NCI-H2107 (cell line): ENCODE results near the gene DNAJA3.

ENCODE experiments used
- DNase-seq: peaks from one replicate; lab custom pipeline; 2025; lab: John Stamatoyannopoulos, UW

DNAJA3 gene

DNA sequence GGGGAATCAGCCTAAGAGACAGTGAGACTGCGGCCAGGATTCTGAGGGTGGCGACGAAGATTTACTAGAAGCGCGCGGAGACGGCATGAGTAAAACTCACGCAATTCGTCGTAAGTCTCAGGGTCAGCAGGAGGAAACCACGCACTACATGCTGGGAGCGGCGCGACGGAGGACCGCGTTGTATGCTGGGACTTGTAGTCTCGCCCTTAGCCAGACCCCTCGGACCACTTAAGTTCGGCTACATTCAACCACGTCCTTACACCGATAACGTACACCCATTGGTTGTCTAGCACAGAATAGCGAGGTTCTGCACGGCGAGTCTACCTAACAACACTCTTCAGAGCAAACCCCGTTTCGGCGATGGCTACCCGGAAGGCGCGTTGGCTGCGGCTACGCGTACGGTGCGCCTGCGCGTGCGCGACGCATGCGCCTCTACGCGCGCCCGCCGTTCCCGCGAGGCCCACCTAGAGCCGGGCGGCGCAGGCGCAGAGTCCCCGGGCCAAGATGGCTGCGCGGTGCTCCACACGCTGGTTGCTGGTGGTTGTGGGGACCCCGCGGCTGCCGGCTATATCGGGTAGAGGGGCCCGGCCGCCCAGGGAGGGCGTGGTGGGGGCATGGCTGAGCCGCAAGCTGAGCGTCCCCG is at the start of gene DNAJA3:
DNAJA3 (plus strand) TSS at position 491 of the 643 bp plus-strand sequence; CDS start at position 505, 14 bp downstream.
- DNase-seq, result peak; percentile 79

DNA sequence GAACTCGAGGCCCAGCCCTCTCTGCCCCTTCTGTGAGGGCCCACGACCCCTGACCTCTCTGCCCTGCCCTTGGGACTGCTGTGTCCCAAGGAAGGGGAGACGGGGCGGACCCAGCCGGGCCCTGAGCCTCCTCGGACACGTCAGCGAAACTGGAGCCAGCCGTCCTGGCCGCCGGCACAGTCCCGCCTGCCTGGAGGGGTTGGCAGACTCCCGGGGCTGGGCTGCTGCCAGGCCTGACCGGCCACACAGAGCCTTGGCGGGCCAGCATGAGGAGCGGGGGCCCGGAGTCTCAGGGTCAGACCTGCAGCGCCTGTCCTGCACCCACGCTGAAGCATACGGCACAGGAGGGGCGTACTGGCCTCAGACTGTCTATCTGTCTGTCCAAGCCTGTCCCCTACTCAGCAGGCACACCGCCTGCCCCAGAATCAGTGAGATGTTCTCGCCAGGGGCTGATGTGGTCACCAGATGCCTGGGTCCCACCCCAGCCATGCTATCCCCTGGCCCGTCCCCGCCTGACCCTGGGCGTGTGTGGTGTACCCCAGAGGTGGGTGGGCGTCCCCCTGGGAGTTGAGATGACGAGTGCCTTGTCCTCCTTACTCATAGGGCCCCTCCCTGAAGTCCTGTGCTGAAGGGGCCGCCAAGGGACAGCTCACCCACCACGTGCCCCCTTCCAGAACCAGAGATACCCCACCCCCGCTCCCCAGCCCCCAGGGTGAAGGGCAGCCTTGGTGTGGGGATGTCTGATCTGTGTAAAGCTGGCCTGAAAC is 49.4 kb upstream of the DNAJA3 start:
- DNase-seq, result no peak

DNA sequence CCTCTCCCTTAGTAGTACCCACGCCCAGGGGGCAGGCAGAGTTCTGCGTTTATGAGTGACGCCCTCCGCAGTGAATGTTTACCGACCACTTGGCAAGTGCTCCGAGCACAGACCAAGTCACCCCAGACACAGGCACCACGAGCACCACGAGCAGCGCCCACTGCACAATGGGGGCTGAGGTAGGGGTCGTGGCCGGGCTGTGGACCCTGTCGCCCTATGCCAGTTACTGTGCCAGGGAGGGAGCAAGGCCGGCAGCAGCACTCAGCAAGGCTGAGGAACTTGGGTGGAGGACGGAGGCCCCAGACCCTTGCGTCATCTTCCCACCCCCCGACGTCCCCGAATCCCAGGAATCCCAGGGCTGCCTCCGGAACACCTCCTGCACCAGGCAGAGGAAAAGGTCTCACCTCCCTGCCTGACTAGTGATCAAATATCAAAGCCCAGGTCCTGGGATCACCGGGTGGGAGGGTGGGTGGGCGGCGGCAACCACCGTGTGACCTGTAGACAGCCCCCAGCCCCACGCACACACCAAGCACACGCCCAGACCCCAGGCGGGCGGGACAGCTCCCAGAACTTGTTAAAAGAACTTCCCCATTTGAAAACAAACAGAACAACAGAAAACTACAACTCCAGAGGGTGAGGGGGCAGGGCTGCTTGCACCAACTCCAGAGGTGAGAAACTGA is 48.6 kb upstream of the DNAJA3 start:
- no peak for DNase-seq

DNA sequence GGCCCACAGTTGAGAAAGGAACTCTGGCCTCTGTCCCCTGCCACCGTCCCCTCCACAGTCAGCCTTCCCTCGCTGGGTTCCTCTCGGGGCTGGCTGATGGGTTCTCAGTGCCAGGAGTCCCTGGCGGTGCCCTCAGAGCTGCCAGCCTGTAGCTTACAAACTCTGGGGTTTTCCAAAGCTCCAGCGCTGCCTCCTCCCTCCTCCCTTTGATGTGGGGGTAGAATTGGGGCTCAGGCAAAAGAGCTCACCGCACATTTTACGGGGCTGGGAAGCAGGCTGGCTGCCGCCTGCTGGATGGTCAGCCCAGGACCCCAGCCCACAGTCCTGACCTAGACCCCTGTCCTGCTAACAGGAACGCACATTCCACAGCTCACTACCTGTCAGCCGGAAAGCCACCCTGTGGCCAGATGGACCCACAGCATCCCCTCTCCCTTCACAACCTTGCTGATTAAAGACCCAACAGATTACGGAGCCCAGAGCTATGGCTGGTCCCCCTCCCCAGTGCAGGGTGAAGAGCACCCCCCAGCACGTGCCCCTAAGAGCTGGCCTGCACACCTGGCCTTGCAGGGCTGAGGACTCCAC is 48.0 kb upstream of the DNAJA3 start:
- no peak for DNase-seq

DNA sequence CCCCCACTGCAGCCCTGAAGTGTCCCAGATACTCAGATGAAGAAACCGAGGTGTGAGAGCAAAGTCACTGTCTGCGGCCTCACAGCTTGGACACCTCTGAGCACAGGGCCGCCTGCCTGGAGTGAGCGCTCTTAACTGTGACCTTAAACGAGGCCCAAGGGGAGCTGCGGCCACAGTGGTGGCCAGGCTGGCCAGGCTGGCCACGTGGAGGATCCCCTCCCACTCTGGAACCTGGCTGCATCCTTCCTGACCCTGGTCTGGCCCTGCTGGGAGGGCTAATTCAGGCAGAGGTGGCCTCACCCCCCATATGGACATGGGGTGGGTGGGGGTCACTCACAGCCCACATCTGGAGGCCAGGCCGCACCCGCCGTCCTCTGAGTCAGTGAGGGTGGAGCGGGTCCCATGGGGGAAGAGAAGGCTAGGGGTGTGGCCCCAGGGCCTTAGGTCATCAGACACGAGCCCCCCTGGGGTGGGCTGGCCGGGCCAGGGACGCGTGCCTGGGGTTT is 47.5 kb upstream of the DNAJA3 start:
- no peak for DNase-seq

DNA sequence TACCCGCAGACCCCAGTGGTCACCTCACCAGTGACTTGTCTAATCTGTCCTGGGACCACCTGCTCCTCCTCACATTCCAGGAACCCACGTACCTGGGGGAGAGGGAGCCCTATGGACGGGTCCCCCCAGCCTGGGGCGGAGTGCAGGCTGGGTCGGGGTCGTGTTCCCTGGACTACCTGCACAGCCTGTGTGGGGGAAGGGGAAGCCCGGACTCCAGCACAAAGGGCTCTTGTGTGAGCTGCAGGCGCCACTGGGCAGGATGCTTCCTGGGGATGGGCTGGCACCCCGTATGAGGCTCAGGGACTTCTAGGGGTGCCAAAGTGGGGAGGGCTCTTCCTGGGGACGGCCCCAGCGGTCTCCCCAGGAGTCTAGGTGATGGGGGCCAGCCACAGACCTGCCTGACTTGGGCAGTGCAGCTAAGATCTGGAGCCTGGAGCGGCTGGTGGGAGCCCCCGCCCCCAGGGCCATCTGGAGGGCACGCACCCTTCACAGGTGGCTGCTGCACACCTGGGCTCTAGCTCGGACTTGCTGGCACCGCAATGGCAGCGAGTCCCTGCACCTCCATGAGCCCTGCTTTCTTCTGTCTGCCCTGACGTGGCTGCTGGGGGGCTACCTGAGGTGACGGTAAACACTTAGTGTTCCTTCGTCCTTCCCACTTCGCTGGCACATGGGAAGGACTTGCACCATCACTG is 46.5 kb upstream of the DNAJA3 start:
- DNase-seq, result no peak

DNA sequence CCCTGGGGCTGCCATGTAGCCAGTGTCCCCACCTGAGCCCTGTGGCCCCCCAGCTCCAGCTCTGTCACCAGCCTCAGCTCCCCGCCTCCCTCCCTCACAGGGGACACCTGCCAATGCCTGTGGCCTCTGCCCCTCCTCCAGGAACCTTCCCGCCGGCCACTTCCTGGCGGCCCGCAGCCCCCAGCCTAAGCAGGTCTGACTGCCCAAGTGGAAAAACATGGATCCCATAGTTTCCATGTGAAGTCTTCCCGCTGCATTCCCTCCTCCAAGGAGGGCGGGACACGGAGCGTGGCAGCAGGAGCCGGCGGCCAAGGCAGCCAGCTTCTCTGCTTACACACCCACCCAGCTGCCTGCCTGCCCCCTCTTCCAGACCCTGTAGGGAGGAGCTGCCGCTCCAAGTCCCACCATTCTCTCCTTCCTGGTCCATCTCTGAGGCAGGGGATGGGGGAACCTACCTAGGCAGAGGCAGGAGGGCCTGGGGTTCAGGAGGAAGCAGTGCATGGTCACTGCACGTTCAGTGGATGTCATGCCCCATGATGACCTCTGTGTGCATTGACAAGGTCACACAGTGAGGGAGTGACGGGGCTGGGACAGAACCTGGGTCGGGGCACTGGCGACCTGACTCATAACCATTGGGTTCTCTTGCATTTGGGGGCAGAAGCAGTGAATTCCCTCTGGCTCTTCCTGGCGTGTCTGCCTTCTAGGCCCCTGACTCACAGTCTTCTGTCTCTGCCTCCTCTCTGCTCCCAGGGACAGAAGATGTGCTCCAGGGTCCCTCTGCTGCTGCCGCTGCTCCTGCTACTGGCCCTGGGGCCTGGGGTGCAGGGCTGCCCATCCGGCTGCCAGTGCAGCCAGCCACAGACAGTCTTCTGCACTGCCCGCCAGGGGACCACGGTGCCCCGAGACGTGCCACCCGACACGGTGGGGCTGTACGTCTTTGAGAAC is 45.3 kb upstream of the DNAJA3 start:
- DNase-seq, result no peak

DNA sequence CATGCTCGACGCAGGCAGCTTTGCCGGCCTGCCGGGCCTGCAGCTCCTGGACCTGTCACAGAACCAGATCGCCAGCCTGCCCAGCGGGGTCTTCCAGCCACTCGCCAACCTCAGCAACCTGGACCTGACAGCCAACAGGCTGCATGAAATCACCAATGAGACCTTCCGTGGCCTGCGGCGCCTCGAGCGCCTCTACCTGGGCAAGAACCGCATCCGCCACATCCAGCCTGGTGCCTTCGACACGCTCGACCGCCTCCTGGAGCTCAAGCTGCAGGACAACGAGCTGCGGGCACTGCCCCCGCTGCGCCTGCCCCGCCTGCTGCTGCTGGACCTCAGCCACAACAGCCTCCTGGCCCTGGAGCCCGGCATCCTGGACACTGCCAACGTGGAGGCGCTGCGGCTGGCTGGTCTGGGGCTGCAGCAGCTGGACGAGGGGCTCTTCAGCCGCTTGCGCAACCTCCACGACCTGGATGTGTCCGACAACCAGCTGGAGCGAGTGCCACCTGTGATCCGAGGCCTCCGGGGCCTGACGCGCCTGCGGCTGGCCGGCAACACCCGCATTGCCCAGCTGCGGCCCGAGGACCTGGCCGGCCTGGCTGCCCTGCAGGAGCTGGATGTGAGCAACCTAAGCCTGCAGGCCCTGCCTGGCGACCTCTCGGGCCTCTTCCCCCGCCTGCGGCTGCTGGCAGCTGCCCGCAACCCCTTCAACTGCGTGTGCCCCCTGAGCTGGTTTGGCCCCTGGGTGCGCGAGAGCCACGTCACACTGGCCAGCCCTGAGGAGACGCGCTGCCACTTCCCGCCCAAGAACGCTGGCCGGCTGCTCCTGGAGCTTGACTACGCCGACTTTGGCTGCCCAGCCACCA is 44.4 kb upstream of the DNAJA3 start:
- no peak for DNase-seq

DNA sequence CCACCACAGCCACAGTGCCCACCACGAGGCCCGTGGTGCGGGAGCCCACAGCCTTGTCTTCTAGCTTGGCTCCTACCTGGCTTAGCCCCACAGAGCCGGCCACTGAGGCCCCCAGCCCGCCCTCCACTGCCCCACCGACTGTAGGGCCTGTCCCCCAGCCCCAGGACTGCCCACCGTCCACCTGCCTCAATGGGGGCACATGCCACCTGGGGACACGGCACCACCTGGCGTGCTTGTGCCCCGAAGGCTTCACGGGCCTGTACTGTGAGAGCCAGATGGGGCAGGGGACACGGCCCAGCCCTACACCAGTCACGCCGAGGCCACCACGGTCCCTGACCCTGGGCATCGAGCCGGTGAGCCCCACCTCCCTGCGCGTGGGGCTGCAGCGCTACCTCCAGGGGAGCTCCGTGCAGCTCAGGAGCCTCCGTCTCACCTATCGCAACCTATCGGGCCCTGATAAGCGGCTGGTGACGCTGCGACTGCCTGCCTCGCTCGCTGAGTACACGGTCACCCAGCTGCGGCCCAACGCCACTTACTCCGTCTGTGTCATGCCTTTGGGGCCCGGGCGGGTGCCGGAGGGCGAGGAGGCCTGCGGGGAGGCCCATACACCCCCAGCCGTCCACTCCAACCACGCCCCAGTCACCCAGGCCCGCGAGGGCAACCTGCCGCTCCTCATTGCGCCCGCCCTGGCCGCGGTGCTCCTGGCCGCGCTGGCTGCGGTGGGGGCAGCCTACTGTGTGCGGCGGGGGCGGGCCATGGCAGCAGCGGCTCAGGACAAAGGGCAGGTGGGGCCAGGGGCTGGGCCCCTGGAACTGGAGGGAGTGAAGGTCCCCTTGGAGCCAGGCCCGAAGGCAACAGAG is 43.5 kb upstream of the DNAJA3 start:
- no peak for DNase-seq

DNA sequence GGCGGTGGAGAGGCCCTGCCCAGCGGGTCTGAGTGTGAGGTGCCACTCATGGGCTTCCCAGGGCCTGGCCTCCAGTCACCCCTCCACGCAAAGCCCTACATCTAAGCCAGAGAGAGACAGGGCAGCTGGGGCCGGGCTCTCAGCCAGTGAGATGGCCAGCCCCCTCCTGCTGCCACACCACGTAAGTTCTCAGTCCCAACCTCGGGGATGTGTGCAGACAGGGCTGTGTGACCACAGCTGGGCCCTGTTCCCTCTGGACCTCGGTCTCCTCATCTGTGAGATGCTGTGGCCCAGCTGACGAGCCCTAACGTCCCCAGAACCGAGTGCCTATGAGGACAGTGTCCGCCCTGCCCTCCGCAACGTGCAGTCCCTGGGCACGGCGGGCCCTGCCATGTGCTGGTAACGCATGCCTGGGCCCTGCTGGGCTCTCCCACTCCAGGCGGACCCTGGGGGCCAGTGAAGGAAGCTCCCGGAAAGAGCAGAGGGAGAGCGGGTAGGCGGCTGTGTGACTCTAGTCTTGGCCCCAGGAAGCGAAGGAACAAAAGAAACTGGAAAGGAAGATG is 42.8 kb upstream of the DNAJA3 start:
- DNase-seq, result no peak

DNA sequence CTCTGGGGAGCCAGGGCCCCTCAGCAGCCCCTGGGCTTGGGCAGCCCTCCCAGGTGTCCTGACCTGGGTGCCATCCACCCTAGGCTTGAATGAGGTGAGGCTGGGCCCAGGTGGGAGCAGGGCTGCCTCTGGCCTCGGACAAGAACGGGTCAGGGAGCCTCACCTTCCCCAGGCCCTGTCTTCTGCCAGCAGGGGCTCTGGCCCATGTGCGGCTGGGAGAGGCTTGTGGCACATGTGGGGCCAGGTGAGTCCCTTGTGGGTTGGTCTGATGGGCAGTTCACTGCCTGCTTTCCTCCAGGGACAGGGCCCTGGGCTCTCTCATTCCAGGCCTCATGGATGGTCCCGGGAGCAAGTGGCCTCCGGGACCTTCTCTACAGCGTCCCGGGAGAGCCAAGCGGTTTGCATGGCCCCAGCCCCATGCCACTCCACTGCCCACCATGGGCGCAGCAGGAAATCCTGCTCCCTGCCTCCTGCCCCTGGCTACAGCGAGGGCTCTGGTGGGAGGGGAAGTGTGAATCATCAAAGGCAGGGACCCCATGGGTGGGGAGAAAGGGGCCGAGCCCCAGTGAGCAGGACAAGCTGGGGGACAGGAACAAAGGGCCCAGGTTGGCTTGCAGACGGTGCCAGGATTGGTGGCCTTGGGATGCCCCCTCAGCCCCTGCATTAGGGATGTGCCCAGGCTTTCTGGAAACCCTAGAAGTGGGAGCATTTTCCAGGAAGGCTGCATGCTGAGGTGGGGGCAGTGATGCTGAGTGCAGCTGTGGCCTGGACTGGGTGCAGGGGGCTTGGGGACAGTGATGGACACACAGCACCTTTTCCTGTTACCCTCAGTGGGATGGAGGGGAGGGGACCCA is 41.9 kb upstream of the DNAJA3 start:
- no peak for DNase-seq

DNA sequence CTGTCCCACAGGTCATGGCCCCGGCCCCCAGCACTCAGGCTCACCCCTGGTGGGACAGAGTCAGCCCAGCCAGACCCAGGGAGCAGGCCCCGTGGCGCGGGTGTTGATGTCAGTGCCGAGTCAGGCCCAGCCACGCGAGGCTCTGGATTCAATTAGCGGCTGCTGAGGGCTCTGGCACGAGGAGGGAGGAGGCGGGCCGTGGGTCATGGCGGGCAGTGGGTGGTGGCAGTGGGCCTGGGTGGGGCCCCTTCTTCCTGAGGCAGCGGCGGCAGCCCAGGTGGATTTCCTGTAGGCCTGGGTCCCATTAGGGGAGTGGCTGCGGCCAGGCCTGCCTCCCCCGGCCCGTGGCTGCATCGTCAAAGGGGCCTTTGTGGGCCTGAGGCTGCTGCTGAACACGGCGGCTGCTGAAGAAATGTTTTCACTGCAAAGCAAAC is 41.1 kb upstream of the DNAJA3 start:
- no peak for DNase-seq

DNA sequence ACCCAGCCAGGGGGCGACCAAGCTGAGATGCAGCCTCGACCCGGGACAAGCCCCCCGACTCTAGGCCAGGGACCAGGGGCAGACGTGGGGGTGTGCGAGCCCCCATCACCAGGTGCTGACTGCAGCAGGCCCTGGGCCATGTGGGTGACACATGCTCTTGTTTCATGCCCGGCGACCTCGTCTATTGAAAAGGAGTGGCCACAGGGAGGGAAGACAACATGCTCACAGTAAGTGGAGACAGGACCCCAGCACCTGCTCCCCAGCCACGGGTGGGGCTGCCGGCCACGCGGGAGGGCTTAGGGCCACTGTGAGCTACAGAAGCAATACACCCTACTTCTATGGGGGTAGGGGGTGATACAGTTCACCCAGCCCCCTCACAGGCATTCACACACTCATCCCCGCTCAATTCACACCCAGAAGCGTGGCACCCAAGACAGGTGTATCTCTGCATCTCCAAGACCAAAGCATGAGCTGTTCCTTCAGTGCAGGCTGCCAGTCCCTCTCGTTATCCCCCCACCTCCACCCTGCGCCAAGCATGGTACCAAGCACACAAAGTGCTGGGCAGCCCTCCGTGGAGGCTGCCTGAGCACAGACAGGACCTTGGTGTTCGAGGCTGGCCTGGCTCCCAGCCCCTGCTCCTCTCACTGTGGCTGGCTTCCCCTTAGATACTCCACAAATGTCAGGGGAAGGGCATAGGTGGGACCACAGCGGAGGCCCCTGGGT is 40.4 kb upstream of the DNAJA3 start:
- DNase-seq, result no peak

DNA sequence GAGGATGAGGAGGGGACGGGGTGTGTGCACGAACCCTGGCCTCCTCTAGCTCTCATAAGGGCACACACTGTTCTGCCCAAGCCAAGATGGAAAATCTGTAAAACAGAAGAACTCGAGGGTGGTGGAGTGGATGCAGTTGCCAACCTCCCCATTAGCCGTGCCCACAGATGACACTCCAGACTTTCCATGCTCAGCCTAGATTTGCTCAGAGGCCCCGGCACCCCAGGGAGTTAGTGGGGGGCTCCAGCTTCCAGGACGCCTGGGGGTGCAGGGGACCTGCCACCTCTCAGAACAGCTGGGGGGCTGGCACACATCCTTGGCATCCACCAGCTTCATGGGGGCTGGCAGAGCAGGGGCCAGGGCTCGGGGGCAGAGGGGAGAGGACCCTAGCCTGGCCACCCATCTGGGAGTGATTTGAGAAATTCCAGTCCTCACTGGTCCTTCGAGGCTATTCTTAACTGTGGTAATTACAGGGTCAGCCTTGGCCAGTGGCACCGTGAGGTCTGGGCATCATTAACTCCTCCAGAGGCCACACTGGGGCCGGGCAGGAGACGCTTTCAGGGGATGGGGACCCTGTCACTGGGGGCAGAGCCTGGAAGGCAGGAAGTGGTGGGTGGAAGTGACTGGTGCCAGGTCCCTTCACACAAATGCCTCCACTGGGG is 39.7 kb upstream of the DNAJA3 start:
- no peak for DNase-seq

DNA sequence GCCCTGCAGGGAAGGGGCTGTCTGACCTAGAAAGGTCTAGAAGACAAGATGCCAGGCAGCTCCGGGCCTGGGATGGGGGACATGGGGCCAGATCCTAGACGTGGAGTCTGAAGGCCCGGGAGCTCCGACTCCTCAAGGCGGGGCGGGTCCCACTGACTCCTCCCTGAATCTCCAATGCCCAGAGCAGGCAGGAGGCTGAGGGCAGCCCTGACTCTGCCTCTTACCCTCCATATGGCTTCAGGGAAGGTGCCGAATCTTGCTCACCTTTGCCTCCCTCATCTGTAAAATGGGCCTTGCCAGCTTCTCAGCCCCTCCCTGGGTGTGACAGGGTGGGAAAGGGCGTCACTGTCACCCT is 39.2 kb upstream of the DNAJA3 start:
- DNase-seq, result no peak

DNA sequence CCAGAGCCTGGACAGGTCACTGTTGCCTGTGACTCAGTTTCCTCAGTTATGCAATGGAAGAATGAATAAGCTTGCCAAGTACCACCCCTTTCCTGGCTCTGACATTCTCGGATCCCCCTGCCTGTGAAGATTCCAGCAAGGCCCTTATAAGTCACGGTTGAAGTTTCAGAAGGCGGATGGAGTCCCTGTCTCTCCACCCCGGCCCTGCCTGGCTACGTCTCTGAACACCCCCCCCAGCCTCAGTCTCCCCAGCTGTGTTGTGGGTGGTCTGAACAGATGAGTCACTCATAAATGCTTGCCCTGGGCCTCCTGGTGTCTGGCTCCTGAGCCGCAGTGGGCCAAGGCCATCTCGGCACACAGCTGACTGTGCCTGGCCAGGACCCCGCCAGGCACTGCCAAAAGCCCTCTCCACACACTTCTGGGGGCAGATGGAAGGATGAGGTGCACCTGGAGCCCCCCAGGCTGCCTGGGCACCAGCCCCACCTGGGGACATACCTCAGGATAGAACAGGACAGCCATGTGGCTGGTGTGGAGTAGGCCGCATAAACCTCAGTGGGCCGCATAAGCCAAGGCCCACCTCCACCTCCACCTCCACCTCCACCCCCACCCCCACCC is 38.6 kb upstream of the DNAJA3 start:
- DNase-seq, result no peak
